Lower leg skin (tissue), 4 donors: ENCODE measurements around the gene LDB2. TPM values are rescaled to one million over a fixed set of nuclear protein-coding genes. Genes with fewer than 3 reads are reported as not detected.

Experiments
- DNase-seq, 2 donors: peaks; one replicate each; pipeline ENCODE4 v3.0.0-alpha.2; 2019; ENCODE audit warnings: low spot score in 2 of 2
- H3K4me3 ChIP-seq: fragments of 200-600 bp; sonication (generic); 2 replicates; pipeline ENCODE4 v1.5.1; 2017; ENCODE audit warnings: mild to moderate bottlenecking, low read depth; ENCODE audit not compliant: poor library complexity, severe bottlenecking
- CTCF ChIP-seq, 3 donors: fragments of 450-650 bp; IDR thresholded peaks; one replicate each; pipeline ENCODE4 v1.5.1; 2016; ENCODE audit warnings: antibody characterized with exemption in 3 of 3, mild to moderate bottlenecking in 3 of 3, moderate library complexity in 2 of 3
- POLR2A ChIP-seq, 2 donors: fragments of 450-650 bp; IDR thresholded peaks; one replicate each; pipeline ENCODE4 v1.6.1; 2016 to 2017; ENCODE audit warnings: antibody characterized with exemption in 2 of 2, mild to moderate bottlenecking in 1 of 2, moderate library complexity in 1 of 2
- WGBS, 2 donors: methylation state at CpG; one replicate each; pipeline ENCODE4 v1.1.5; 2018; 5-methylcytosine and 5-hydroxymethylcytosine counted together
- intact Hi-C: fragments of 100-400 bp; cut with DNase I; formaldehyde crosslinking; loops from one replicate; pipeline ENCODE4 v1.15.0; 2023; ENCODE audit warnings: low total_unique reads
- total RNA-seq, 4 donors: library from RNA; depleted of rRNA; stranded (reverse); fragments of >200 nt; gene quantifications; one replicate each; pipeline ENCODE4 v1.1.0, GENCODE V29; 2016

The LDB2 gene
- total RNA-seq, 4 donors from 2014 or later = 5.4 to 14.0 (median 7.8) TPM

- intact Hi-C loops = no loop called here
- 82 to 84% methylated on average over 8 of the region's 8 CpGs for WGBS, 2 donors
- H3K4me3 ChIP-seq = no peak overlapping the region
These were observed 139.6 kb downstream of the LDB2 start for GRCh38 chr4:16758816-16759215.

GRCh38 chr4:16758255-16758654, 140.2 kb downstream of the LDB2 start:
- no peak overlapping the region for H3K4me3 ChIP-seq
- no peak for DNase-seq
- intact Hi-C loops = no loop called here
- TF ChIP-seq POLR2A (IDR thresholded peaks at IDR 0.05) (no peak), CTCF (IDR thresholded peaks at IDR 0.05) (no peak)
- 64 to 68% methylated on average over 2 of the region's 2 CpGs for WGBS, 2 donors

More at GRCh38 chr4:16758816-16759215, 139.6 kb downstream of the LDB2 start:
- TF ChIP-seq POLR2A (IDR thresholded peaks at IDR 0.05) (no peak), CTCF (IDR thresholded peaks at IDR 0.05) (no peak)
- DNase-seq = no peak

GRCh38 chr4:16757080-16757521, 141.3 kb downstream of the LDB2 start:
- TF ChIP-seq POLR2A (IDR thresholded peaks at IDR 0.05) (no peak), CTCF (IDR thresholded peaks at IDR 0.05) (no peak)
- H3K4me3 ChIP-seq = no peak overlapping the region
- 48 to 52% methylated on average over 14 of the region's 14 CpGs for WGBS, 2 donors
- intact Hi-C loops = no loop called here
- no peak for DNase-seq

- no peak for DNase-seq
- H3K4me3 ChIP-seq = no peak overlapping the region
- no peak for TF ChIP-seq CTCF (IDR thresholded peaks at IDR 0.05)
- TF ChIP-seq POLR2A (IDR thresholded peaks at IDR 0.05) = no peak
- intact Hi-C loops = no loop called here
- 86 to 93% methylated on average over 2 of the region's 2 CpGs for WGBS, 2 donors
These were observed 144.3 kb downstream of the LDB2 start for GRCh38 chr4:16754104-16754503.

- TF ChIP-seq CTCF (IDR thresholded peaks at IDR 0.05) = no peak
- intact Hi-C loops = no loop called here
- DNase-seq = no peak
These were observed 146.3 kb downstream of the LDB2 start for GRCh38 chr4:16752150-16752549.

GRCh38 chr4:16750882-16751642, 147.4 kb downstream of the LDB2 start:
- intact Hi-C loops = no loop called here
- WGBS, 2 donors = 77 to 81% methylated on average over 8 of the region's 8 CpGs
- no peak for DNase-seq

More at GRCh38 chr4:16752150-16752549, 146.3 kb downstream of the LDB2 start:
- H3K4me3 ChIP-seq = no peak overlapping the region

More at GRCh38 chr4:16750882-16751642, 147.4 kb downstream of the LDB2 start:
- H3K4me3 ChIP-seq = no peak overlapping the region
- no peak for TF ChIP-seq CTCF (IDR thresholded peaks at IDR 0.05)
- no peak for TF ChIP-seq POLR2A (IDR thresholded peaks at IDR 0.05)
